ENCODE measurements around the gene CAGE1.
A peak's percentile ranks its signal among the peaks of the same experiment; 100 is the strongest.

Gene CAGE1

GRCh38 chr6:7389451-7390225, at the start of gene CAGE1, which contains the start of gene RIOK1:
TSS of gene CAGE1 (minus strand) at chr6:7389742. CDS start at chr6:7387173, 2,569 bp downstream.
TSS of gene RIOK1 (plus strand) at chr6:7389808. CDS start at chr6:7390003, 195 bp downstream.
- peak; percentile 81 to 93 for DNase-seq (ENCODE audit: low read depth in 1 of 2, low spot score in 1 of 2)

GRCh38 chr6:7439228-7439627, 49.7 kb upstream of the CAGE1 start:
- DNase-seq (ENCODE audit: low read depth in 1 of 2, low spot score in 1 of 2), result no peak

GRCh38 chr6:7438011-7438410, 48.5 kb upstream of the CAGE1 start:
- no peak for DNase-seq (ENCODE audit: low read depth in 1 of 2, low spot score in 1 of 2)

GRCh38 chr6:7434672-7435071, 45.1 kb upstream of the CAGE1 start:
- DNase-seq (ENCODE audit: low read depth in 1 of 2, low spot score in 1 of 2), result no peak

GRCh38 chr6:7433121-7433617, 43.6 kb upstream of the CAGE1 start:
- no peak for DNase-seq (ENCODE audit: low read depth in 1 of 2, low spot score in 1 of 2)

GRCh38 chr6:7432391-7433120, 43.0 kb upstream of the CAGE1 start:
- DNase-seq (ENCODE audit: low read depth in 1 of 2, low spot score in 1 of 2), result no peak

GRCh38 chr6:7431674-7432390, 42.3 kb upstream of the CAGE1 start:
- no peak for DNase-seq (ENCODE audit: low read depth in 1 of 2, low spot score in 1 of 2)

GRCh38 chr6:7431313-7431673, 41.8 kb upstream of the CAGE1 start:
- no peak for DNase-seq (ENCODE audit: low read depth in 1 of 2, low spot score in 1 of 2)

- no peak for DNase-seq (ENCODE audit: low read depth in 1 of 2, low spot score in 1 of 2)
Observed at GRCh38 chr6:7426447-7427169, 37.1 kb upstream of the CAGE1 start.

- DNase-seq (ENCODE audit: low read depth in 1 of 2, low spot score in 1 of 2), result no peak
Observed at GRCh38 chr6:7425808-7426190, 36.3 kb upstream of the CAGE1 start.

GRCh38 chr6:7424967-7425807, 35.6 kb upstream of the CAGE1 start:
- no peak for DNase-seq (ENCODE audit: low read depth in 1 of 2, low spot score in 1 of 2)

- no peak for DNase-seq (ENCODE audit: low read depth in 1 of 2, low spot score in 1 of 2)
Observed at GRCh38 chr6:7424058-7424457, 34.5 kb upstream of the CAGE1 start.

GRCh38 chr6:7421066-7421465, 31.5 kb upstream of the CAGE1 start:
- no peak for DNase-seq (ENCODE audit: low read depth in 1 of 2, low spot score in 1 of 2)

- DNase-seq (ENCODE audit: low read depth in 1 of 2, low spot score in 1 of 2), result no peak
Observed at GRCh38 chr6:7419065-7419464, 29.5 kb upstream of the CAGE1 start.

GRCh38 chr6:7418238-7418905, 28.8 kb upstream of the CAGE1 start:
- DNase-seq (ENCODE audit: low read depth in 1 of 2, low spot score in 1 of 2), result no peak

GRCh38 chr6:7417684-7418083, 28.1 kb upstream of the CAGE1 start:
- no peak for DNase-seq (ENCODE audit: low read depth in 1 of 2, low spot score in 1 of 2)

GRCh38 chr6:7414811-7415210, 25.3 kb upstream of the CAGE1 start:
- DNase-seq (ENCODE audit: low read depth in 1 of 2, low spot score in 1 of 2), result no peak

- DNase-seq (ENCODE audit: low read depth in 1 of 2, low spot score in 1 of 2), result no peak
Observed at GRCh38 chr6:7413151-7413823, 23.7 kb upstream of the CAGE1 start.

- no peak for DNase-seq (ENCODE audit: low read depth in 1 of 2, low spot score in 1 of 2)
Observed at GRCh38 chr6:7411328-7411727, 21.8 kb upstream of the CAGE1 start.

Measured in stimulated activated CD4-positive, alpha-beta T cell treated with anti-CD3 and anti-CD28 coated beads, Interleukin-15, amount 100 ng/mL, for 1 hour (primary cell).